Sigmoid colon (tissue), 7 donors: ENCODE results near the gene BCL11B. TPM values are rescaled to one million over a fixed set of nuclear protein-coding genes. Genes with fewer than 3 reads are reported as not detected.

Experiments
- DNase-seq: peaks from one replicate; pipeline ENCODE4 v3.0.0-alpha.2; 2019
- H3K27ac ChIP-seq, 4 donors: fragments of 200-600 bp; sonication (generic); one replicate each; pipeline ENCODE4 v1.5.1; 2016 to 2019; ENCODE audit warnings: mild to moderate bottlenecking in 1 of 4
- H3K27me3 ChIP-seq, 3 donors: fragments of 200-600 bp; sonication (generic); one replicate each; pipeline ENCODE4 v1.5.1; 2019; ENCODE audit warnings: mild to moderate bottlenecking in 1 of 3
- H3K36me3 ChIP-seq, 4 donors: fragments of 200-600 bp; sonication (generic); one replicate each; pipeline ENCODE4 v1.5.1; 2016 to 2019
- H3K4me1 ChIP-seq, 4 donors: fragments of 200-600 bp; sonication (generic); one replicate each; pipeline ENCODE4 v1.5.1; 2017 to 2019
- H3K4me3 ChIP-seq, 4 donors: fragments of 200-600 bp; sonication (generic); one replicate each; pipeline ENCODE4 v1.5.1; 2017 to 2019; ENCODE audit warnings: mild to moderate bottlenecking in 2 of 4, moderate library complexity in 1 of 4
- H3K9me3 ChIP-seq, 4 donors: fragments of 200-600 bp in 3 of 4; sonication (generic) in 3 of 4; one replicate each; pipeline versions ENCODE4 v1.5.1 to v1.6.1; 2013 to 2019
- EP300 ChIP-seq, 4 donors: sonication (generic); formaldehyde crosslinking; IDR thresholded peaks; one replicate each; pipeline ENCODE4 v1.6.1; 2017; ENCODE audit warnings: antibody characterized with exemption in 4 of 4
- POLR2A ChIP-seq, 2 donors: fragments of 450-650 bp; IDR thresholded peaks; one replicate each; pipeline ENCODE4 v1.6.1; 2016; ENCODE audit warnings: antibody characterized with exemption in 2 of 2, mild to moderate bottlenecking in 2 of 2, moderate library complexity in 2 of 2
- POLR2AphosphoS5 ChIP-seq, 4 donors: sonication (generic); formaldehyde crosslinking; IDR thresholded peaks; one replicate each; pipeline ENCODE4 v1.6.1; 2017; ENCODE audit warnings: antibody characterized with exemption in 4 of 4
- WGBS, 2 donors: extraction: QIAGEN DNeasy Blood & Tissue Kit; methylation state at CpG; one replicate each; pipeline ENCODE4 v1.1.7; 2013; 5-methylcytosine and 5-hydroxymethylcytosine counted together
- intact Hi-C: fragments of 100-400 bp; cut with DNase I; formaldehyde crosslinking; loops from one replicate; pipeline ENCODE4 v1.15.1; 2023
- polyA plus RNA-seq, 3 donors: library from polyadenylated mRNA; stranded (reverse); fragments of 200-250 nt; gene quantifications; one replicate each; pipeline ENCODE4 v1.2.3, GENCODE V29; 2013
- total RNA-seq, 4 donors: library from RNA; depleted of rRNA; stranded (reverse); fragments of >200 nt; gene quantifications; one replicate each; pipeline ENCODE4 v1.1.0, GENCODE V29; 2016
- TF ChIP-seq, protein P1 (sequence below), 4 experiments: fragments of 450-650 bp in 3 of 4; fragments of 200-600 bp in 1 of 4; IDR thresholded peaks; one replicate each; pipeline ENCODE4 v1.5.1; 2016 to 2019; ENCODE audit warnings: antibody characterized with exemption in 4 of 4, mild to moderate bottlenecking in 3 of 4, moderate library complexity in 2 of 4
- donor health status: healthy with polysubstance abuse.
- donor health status: Bipolar disorder and iron deficiency.
- donor health status: healthy.

BCL11B gene
- total and polyA plus RNA-seq, 7 donors: under 0.01 to 3.5 (median 0.23) TPM

DNA sequence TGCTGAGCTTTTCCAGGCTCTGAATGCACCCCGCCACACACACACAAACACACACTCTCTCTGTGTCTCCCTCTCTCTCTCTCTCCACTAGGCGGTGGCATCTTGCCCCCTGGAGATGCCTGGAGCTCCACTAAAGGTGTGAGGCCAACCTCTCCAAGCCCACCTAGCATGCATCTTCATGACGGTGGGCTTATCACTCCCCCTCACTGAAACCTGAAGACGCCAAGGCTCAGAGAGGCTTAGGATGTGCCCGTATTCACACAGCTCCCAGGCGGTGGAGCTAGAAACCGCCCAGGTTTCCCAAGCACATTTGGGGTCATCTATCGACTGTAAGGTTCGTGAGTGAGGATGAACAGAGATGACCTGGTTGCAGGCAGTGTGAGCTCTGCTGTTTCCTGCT, 42.6 kb upstream of the BCL11B start:
- Histone ChIP-seq H3K4me3 (no peak overlapping the region), H3K4me1 (no peaks in the 10 kb centered on the region), H3K27me3 (peaks cover 0 to 6% (median 0%) of the 10 kb centered on the region in 3 donors), H3K36me3 (no peaks in the 10 kb centered on the region), H3K9me3 (peaks cover 0 to 4% (median 0%) of the 10 kb centered on the region in 4 donors), H3K27ac (no peak overlapping the region)
- DNase-seq: no peak
- WGBS, 2 donors: 86 to 92% methylated on average over 9 of the region's 9 CpGs
- TF ChIP-seq EP300 (IDR thresholded peaks at IDR 0.05): no peak
- TF ChIP-seq, protein P1, sequence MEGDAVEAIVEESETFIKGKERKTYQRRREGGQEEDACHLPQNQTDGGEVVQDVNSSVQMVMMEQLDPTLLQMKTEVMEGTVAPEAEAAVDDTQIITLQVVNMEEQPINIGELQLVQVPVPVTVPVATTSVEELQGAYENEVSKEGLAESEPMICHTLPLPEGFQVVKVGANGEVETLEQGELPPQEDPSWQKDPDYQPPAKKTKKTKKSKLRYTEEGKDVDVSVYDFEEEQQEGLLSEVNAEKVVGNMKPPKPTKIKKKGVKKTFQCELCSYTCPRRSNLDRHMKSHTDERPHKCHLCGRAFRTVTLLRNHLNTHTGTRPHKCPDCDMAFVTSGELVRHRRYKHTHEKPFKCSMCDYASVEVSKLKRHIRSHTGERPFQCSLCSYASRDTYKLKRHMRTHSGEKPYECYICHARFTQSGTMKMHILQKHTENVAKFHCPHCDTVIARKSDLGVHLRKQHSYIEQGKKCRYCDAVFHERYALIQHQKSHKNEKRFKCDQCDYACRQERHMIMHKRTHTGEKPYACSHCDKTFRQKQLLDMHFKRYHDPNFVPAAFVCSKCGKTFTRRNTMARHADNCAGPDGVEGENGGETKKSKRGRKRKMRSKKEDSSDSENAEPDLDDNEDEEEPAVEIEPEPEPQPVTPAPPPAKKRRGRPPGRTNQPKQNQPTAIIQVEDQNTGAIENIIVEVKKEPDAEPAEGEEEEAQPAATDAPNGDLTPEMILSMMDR (IDR thresholded peaks at IDR 0.05): no peak
- TF ChIP-seq POLR2AphosphoS5 (IDR thresholded peaks at IDR 0.05): no peak
- TF ChIP-seq POLR2A (IDR thresholded peaks at IDR 0.05): no peak
- intact Hi-C loops: no loop called here

DNA sequence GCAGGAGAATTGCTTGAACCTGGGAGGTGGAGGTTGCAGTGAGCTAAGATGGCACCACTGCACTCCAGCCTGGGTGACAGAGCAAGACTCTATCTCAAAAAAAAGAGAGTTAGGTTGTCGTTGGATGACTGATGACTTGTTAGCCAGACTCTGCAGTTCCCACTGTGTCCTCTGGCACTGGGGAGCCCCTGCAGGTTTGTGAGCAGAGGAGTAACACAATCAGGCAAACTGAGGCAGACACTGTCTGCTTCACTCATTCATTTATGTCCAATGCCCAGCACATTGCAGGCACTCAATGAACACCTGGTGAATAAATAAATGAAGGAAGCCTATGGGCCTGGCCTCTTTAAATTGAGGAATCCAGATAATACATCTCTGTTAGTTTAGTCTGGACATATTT, 41.2 kb upstream of the BCL11B start:
- H3K27me3 ChIP-seq: peaks cover 0 to 6% (median 0%) of the 10 kb centered on the region in 3 donors
- 91 to 95% methylated on average over 1 of the region's 1 CpG for WGBS, 2 donors
- H3K36me3 ChIP-seq: no peaks in the 10 kb centered on the region
- no peak for DNase-seq
- H3K4me1 ChIP-seq: no peaks in the 10 kb centered on the region
- intact Hi-C loops: no loop called here
- H3K4me3 ChIP-seq: no peak overlapping the region
- TF ChIP-seq POLR2A (IDR thresholded peaks at IDR 0.05): no peak
- TF ChIP-seq EP300 (IDR thresholded peaks at IDR 0.05): no peak
- TF ChIP-seq POLR2AphosphoS5 (IDR thresholded peaks at IDR 0.05): no peak
- TF ChIP-seq, protein P1 (IDR thresholded peaks at IDR 0.05): no peak
- H3K9me3 ChIP-seq: peaks cover 0 to 4% (median 0%) of the 10 kb centered on the region in 4 donors
- H3K27ac ChIP-seq: no peak overlapping the region

DNA sequence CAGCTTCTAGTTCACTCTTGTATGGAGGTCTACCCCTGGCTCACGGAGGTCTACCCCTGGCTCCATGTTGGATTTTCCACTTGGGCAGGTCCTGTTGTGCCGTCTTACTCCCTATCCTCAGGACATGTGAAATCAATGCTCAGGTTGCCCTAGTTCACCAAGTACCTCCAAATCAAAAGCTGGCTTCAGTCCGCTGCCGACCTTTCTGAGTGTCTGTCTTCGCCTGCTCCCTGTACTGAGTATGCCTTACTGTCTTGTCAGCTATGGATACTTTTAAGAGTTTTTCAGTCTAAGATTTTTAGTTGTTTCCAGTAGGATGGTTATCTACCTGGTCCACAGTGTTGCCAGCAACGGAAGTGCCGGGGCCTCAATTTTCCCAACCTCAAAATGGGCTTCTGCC, 40.1 kb upstream of the BCL11B start:
- Histone ChIP-seq H3K9me3 (peaks cover 0 to 4% (median 0%) of the 10 kb centered on the region in 4 donors), H3K27me3 (no peaks in the 10 kb centered on the region)
- intact Hi-C loops: no loop called here

DNA sequence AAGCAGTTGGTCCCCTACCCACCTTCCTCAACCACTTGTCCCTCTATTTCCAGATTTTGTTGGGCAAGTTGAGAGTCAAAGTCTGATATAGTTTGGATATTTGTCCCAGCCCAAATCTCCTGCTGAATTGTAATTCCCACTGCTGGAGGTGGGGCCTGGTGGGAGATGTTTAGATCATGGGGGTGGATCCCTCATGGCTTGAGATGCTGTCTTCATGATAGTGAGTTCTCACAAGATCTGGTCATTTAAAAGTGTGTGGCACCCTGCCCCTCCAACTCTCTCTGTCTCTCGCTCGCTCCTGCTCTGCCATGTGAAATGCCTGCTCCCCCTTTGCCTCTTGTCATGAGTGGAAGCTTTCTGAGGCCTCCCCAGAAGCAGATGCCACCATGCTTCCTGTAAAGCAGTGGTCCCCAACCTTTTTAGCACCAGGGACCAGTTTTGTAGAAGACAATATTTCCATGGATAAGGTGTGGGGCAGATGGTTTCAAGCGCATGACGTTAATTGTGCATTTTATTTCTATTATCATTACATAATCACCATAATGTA, 37.3 kb upstream of the BCL11B start:
- peaks cover 0 to 4% (median 0%) of the 10 kb centered on the region in 4 donors for H3K9me3 ChIP-seq
- TF ChIP-seq, protein P1 (IDR thresholded peaks at IDR 0.05): no peak
- TF ChIP-seq POLR2A (IDR thresholded peaks at IDR 0.05) (no peak), POLR2AphosphoS5 (IDR thresholded peaks at IDR 0.05) (no peak), EP300 (IDR thresholded peaks at IDR 0.05) (no peak)
- H3K27ac ChIP-seq: no peak overlapping the region
- H3K36me3 ChIP-seq: no peaks in the 10 kb centered on the region
- WGBS, 2 donors: 91 to 96% methylated on average over 4 of the region's 4 CpGs
- H3K27me3 ChIP-seq: no peaks in the 10 kb centered on the region
- H3K4me1 ChIP-seq: no peaks in the 10 kb centered on the region
- H3K4me3 ChIP-seq: no peak overlapping the region
- DNase-seq: no peak
- intact Hi-C loops: no loop called here

More for the DNA sequence above, 40.1 kb upstream of the BCL11B start:
- Histone ChIP-seq H3K4me1 (no peaks in the 10 kb centered on the region), H3K4me3 (no peak overlapping the region), H3K27ac (no peak overlapping the region), H3K36me3 (no peaks in the 10 kb centered on the region)
- no peak for DNase-seq
- WGBS, 2 donors: 95 to 98% methylated on average over 7 of the region's 7 CpGs
- TF ChIP-seq, protein P1 (IDR thresholded peaks at IDR 0.05): no peak
- no peak for TF ChIP-seq POLR2A (IDR thresholded peaks at IDR 0.05)
- TF ChIP-seq POLR2AphosphoS5 (IDR thresholded peaks at IDR 0.05): no peak
- TF ChIP-seq EP300 (IDR thresholded peaks at IDR 0.05): no peak

DNA sequence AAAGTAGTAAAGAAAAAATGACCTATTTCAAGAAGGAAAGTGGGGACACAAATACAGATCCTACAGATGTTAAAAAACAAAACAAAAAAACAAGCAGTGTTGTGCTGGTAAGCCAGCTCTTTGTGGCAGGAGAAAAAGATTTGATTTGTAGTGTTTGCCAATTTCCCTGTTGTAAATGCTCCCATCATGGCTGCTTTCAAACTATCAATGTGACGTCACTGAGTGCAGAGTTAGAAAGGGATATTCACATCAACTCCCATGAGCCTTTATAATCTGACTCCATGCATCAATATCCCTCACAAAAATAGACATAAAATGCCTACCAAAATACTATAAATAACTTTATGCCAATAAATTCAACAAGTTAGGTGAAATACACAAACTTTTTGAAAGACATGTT, 32.2 kb upstream of the BCL11B start:
- Histone ChIP-seq H3K4me3 (no peak overlapping the region), H3K9me3 (peaks cover 0 to 3% (median 2%) of the 10 kb centered on the region in 4 donors), H3K27me3 (no peaks in the 10 kb centered on the region), H3K36me3 (no peaks in the 10 kb centered on the region), H3K4me1 (no peaks in the 10 kb centered on the region), H3K27ac (no peak overlapping the region)
- WGBS, 2 donors: 63 to 81% methylated on average over 1 of the region's 1 CpG
- TF ChIP-seq POLR2AphosphoS5 (IDR thresholded peaks at IDR 0.05) (no peak), EP300 (IDR thresholded peaks at IDR 0.05) (no peak), POLR2A (IDR thresholded peaks at IDR 0.05) (no peak)
- TF ChIP-seq, protein P1 (IDR thresholded peaks at IDR 0.05): no peak
- DNase-seq: no peak
- intact Hi-C loops: no loop called here
